Peyer's patch (tissue), 4 donors: ENCODE measurements around the gene EEFSEC.

ENCODE experiments used
- POLR2A ChIP-seq, 2 donors: fragments of 450-650 bp; IDR thresholded peaks; one replicate each; pipeline ENCODE4 v1.5.1; 2017; ENCODE audit warnings: antibody characterized with exemption in 2 of 2, mild to moderate bottlenecking in 2 of 2, moderate library complexity in 2 of 2
- TF ChIP-seq, protein P1 (sequence below), 6 experiments: fragments of 450-650 bp in 4 of 6; fragments of 200-600 bp in 2 of 6; sonication (generic) in 1 of 6; IDR thresholded peaks; one replicate each; pipeline ENCODE4 v1.5.1; 2017 to 2019; ENCODE audit warnings: antibody characterized with exemption in 6 of 6, mild to moderate bottlenecking in 3 of 6, moderate library complexity in 1 of 6

DNA sequence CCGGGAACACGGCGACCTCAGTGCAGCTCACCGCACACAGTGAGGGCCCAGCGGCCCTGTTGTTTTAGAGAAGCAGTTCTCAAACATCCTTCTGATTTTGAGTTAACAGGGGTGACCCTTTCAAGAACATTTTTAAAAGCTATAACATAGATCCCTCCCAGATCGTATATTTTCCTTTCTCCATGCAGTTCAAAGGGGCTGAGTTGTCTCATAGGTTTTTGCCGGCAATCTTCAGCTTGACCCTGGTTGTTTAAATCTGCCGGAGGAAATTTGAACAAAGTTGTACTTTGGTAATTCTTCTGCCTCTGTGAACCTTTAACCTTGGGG is 14.3 kb downstream of the EEFSEC start:
- TF ChIP-seq, protein P1, sequence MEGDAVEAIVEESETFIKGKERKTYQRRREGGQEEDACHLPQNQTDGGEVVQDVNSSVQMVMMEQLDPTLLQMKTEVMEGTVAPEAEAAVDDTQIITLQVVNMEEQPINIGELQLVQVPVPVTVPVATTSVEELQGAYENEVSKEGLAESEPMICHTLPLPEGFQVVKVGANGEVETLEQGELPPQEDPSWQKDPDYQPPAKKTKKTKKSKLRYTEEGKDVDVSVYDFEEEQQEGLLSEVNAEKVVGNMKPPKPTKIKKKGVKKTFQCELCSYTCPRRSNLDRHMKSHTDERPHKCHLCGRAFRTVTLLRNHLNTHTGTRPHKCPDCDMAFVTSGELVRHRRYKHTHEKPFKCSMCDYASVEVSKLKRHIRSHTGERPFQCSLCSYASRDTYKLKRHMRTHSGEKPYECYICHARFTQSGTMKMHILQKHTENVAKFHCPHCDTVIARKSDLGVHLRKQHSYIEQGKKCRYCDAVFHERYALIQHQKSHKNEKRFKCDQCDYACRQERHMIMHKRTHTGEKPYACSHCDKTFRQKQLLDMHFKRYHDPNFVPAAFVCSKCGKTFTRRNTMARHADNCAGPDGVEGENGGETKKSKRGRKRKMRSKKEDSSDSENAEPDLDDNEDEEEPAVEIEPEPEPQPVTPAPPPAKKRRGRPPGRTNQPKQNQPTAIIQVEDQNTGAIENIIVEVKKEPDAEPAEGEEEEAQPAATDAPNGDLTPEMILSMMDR (IDR thresholded peaks at IDR 0.05), result no peak
- TF ChIP-seq POLR2A (IDR thresholded peaks at IDR 0.05), result no peak
